Keratinocyte (primary cell): ENCODE results near the gene TXLNG. TPM values are rescaled to one million over a fixed set of nuclear protein-coding genes. Genes with fewer than 3 reads are reported as not detected.

Source experiments
- DNase-seq: peaks from one replicate; pipeline ENCODE4 v3.0.0-alpha.2; 2011; ENCODE audit warnings: low read depth, missing footprints, low spot score
- FAIRE-seq: peaks from 2 replicates; lab custom pipeline; 2011; peaks lifted over from hg19 to GRCh38; lab: Jason Lieb, UNC
- H2AFZ ChIP-seq: 2 replicates; pipeline ENCODE4 v1.6.0; 2012; ENCODE audit warnings: low read length, control low read depth, inconsistent platforms; ENCODE audit not compliant: control insufficient read depth
- H3K27ac ChIP-seq: 2 replicates; pipeline ENCODE4 v1.5.1; 2011; ENCODE audit warnings: low read length; ENCODE audit not compliant: control insufficient read depth, insufficient read depth
- H3K27me3 ChIP-seq: 3 replicates; pipeline ENCODE4 v1.6.0; 2011; ENCODE audit warnings: low read length; ENCODE audit not compliant: control insufficient read depth, insufficient read depth; ENCODE audit errors: extremely low read depth
- H3K36me3 ChIP-seq, 2 experiments: 2 replicates in 1 of 2; 3 replicates in 1 of 2; pipeline ENCODE4 v1.5.1; 2011; ENCODE audit warnings: low read length in 2 of 2, mild to moderate bottlenecking in 1 of 2; ENCODE audit not compliant: control insufficient read depth in 2 of 2, insufficient read depth in 2 of 2; ENCODE audit errors: extremely low read depth in 1 of 2
- H3K4me1 ChIP-seq: 3 replicates; pipeline ENCODE4 v1.5.1; 2011; ENCODE audit warnings: low read length; ENCODE audit not compliant: control insufficient read depth, insufficient read depth; ENCODE audit errors: extremely low read depth
- H3K4me2 ChIP-seq: 3 replicates; pipeline ENCODE4 v1.6.0; 2011; ENCODE audit warnings: low read depth, low read length; ENCODE audit not compliant: control insufficient read depth, insufficient read depth; ENCODE audit errors: extremely low read depth
- H3K4me3 ChIP-seq, 3 experiments: fragments of 200-600 bp in 1 of 3; sonication (generic) in 1 of 3; 2 replicates in 2 of 3; 3 replicates in 1 of 3; pipeline ENCODE4 v1.5.1; 2011 to 2016; ENCODE audit warnings: low read length in 3 of 3, mild to moderate bottlenecking in 3 of 3, control low read depth in 2 of 3, inconsistent platforms in 1 of 3, low read depth in 1 of 3, mixed read lengths in 1 of 3, mixed run types in 1 of 3, moderate library complexity in 1 of 3; ENCODE audit not compliant: control insufficient read depth in 2 of 3, insufficient read depth in 2 of 3; ENCODE audit errors: extremely low read depth in 1 of 3
- H3K79me2 ChIP-seq: 2 replicates; pipeline ENCODE4 v1.6.0; 2012; ENCODE audit warnings: low read length; ENCODE audit not compliant: control insufficient read depth, insufficient read depth
- H3K9ac ChIP-seq: 3 replicates; pipeline ENCODE4 v1.6.0; 2011; ENCODE audit warnings: low read length; ENCODE audit not compliant: control insufficient read depth, insufficient read depth; ENCODE audit errors: extremely low read depth
- H3K9me1 ChIP-seq: 3 replicates; pipeline ENCODE4 v1.6.0; 2011; ENCODE audit warnings: low read length; ENCODE audit not compliant: control insufficient read depth, insufficient read depth; ENCODE audit errors: extremely low read depth
- H3K9me3 ChIP-seq: 2 replicates; pipeline ENCODE4 v1.5.1; 2012; ENCODE audit warnings: low read depth, low read length; ENCODE audit not compliant: control insufficient read depth
- H4K20me1 ChIP-seq: 3 replicates; pipeline ENCODE4 v1.6.0; 2011; ENCODE audit warnings: low read length; ENCODE audit not compliant: control insufficient read depth, insufficient read depth; ENCODE audit errors: extremely low read depth
- EZH2 ChIP-seq: IDR thresholded peaks from one replicate; pipeline ENCODE4 v1.6.1; 2012; ENCODE audit warnings: inconsistent platforms, mild to moderate bottlenecking, low read length, moderate library complexity
- dilution Hi-C: fragments of 300-500 bp; cut with MboI; formaldehyde crosslinking; loops from one replicate; pipeline ENCODE4 v1.7.0; 2020; ENCODE audit warnings: low sequenced_read_pairs; ENCODE audit not compliant: extremely low pct_ligation_motif_present
- polyA plus RNA-seq, 5 experiments: library from polyadenylated mRNA; depleted of rRNA in 3 of 5; stranded (reverse) in 3 of 5; stranded (forward) in 1 of 5; unstranded in 1 of 5; fragments of >200 nt; gene quantifications; 1 replicate in 1 of 5; 2 replicates in 3 of 5; 3 replicates in 1 of 5; pipeline versions ENCODE4 v1.2.1 to v1.2.3, GENCODE V29; 2011 to 2012; ENCODE audit warnings: missing spikeins in 2 of 5, low read depth in 1 of 5, low replicate concordance in 1 of 5
- TF ChIP-seq, protein P1 (sequence below), 3 experiments: IDR thresholded peaks in 1 of 3; conservative IDR thresholded peaks in 1 of 3; optimal IDR thresholded peaks in 1 of 3; 2 replicates in 2 of 3; 3 replicates in 1 of 3; pipeline versions ENCODE3 to v1.5.1; 2011; ENCODE audit warnings: low read length in 3 of 3, mild to moderate bottlenecking in 3 of 3, moderate library complexity in 2 of 3, control low read depth in 1 of 3, inconsistent platforms in 1 of 3; ENCODE audit not compliant: insufficient read depth in 2 of 3; ENCODE audit errors: extremely low read depth in 1 of 3

TXLNG gene
- polyA plus RNA-seq, 1 donor (not counting 4 experiments of a cell fraction or from before 2014, with no cell fraction given) = 38.5 TPM

DNA sequence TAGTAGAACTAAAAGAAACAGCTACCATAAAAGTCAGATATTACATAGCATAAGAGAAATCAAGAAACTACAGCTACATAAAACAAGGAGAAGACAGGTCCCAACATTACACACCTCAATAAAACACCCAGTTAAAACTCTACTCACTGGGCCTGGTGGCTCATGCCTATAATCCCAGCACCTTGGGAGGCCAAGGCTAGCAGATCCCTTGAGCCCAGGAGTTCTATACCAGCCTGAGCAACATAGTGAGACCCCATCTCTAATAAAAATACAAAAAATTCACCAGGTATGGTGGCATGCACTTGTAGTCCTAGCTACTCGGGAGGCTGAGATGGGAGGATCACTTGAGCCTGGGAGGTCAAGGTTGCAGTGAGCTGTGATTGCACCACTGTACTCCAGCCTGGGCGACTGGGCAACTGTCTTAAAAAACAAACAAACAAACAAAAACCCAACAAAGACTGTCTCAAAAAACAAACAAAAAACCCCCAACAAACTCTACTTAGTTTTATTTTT is 15.2 kb upstream of the TXLNG start:
- TF ChIP-seq EZH2 = no peak
- TF ChIP-seq, protein P1, sequence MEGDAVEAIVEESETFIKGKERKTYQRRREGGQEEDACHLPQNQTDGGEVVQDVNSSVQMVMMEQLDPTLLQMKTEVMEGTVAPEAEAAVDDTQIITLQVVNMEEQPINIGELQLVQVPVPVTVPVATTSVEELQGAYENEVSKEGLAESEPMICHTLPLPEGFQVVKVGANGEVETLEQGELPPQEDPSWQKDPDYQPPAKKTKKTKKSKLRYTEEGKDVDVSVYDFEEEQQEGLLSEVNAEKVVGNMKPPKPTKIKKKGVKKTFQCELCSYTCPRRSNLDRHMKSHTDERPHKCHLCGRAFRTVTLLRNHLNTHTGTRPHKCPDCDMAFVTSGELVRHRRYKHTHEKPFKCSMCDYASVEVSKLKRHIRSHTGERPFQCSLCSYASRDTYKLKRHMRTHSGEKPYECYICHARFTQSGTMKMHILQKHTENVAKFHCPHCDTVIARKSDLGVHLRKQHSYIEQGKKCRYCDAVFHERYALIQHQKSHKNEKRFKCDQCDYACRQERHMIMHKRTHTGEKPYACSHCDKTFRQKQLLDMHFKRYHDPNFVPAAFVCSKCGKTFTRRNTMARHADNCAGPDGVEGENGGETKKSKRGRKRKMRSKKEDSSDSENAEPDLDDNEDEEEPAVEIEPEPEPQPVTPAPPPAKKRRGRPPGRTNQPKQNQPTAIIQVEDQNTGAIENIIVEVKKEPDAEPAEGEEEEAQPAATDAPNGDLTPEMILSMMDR (optimal IDR thresholded peaks at IDR 0.05 in 1 of 3, IDR thresholded peaks at IDR 0.05 in 1 of 3, conservative IDR thresholded peaks at IDR 0.05 in 1 of 3; ENCODE audit: extremely low read depth in 1 of 3, insufficient read depth in 2 of 3, low read length in 3 of 3) = no peak
- Histone ChIP-seq H3K4me2 (no peak overlapping the region), H3K27ac (no peak overlapping the region), H3K9ac (no peak overlapping the region), H3K36me3 (no peaks in the 10 kb centered on the region), H2AFZ (no peak overlapping the region), H3K9me1 (no peaks in the 10 kb centered on the region), H3K9me3 (no peaks in the 10 kb centered on the region), H3K27me3 (no peaks in the 10 kb centered on the region), H3K4me1 (peaks cover 13% of the 10 kb centered on the region), H3K4me3 (no peak overlapping the region), H3K79me2 (no peaks in the 10 kb centered on the region), H4K20me1 (no peaks in the 10 kb centered on the region)
- dilution Hi-C loops = no loop called here
- FAIRE-seq (no peak), DNase-seq (no peak)

DNA sequence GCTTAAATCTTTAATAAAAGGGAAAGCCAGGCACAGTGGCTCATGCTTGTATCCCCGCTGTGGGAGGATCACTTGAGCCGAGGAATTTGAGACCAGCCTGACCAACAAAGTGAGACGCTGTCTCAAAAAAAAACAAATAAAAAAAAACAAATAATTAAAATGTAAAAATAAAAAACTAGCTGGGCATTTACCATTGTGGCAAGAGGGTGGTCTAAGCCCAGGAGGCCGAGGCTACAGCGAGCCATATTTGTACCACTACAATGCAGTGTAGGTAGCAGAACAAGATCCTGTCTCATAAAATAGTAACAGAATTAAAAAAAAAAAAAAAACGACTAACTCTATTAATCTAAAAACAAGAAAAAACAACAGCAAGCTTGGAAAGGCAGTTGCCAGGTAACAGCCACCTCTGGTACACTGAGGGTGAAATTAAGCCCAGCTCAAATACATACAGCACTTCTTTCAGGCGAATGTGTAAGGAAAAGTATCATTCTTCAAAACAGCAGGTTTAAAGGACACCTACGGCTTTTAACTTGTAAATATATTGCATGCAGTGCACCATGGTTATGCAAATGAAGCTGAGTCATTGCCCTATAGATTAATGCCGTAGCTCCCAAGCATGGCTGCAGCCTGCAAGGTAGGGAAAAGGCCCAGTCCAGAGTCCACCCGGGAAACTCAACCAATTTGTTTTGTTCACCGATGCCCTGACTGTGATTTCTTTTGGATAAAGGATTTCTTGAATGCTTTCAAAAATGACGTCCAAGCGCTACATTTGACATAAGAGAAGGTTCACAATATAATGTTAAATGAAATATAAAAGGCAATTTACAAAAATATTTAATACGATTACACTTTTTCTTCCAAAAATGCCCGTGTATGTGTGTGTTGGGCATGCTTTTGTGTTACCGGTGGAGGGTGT is 14.5 kb upstream of the TXLNG start:
- H3K79me2 ChIP-seq = no peaks in the 10 kb centered on the region
- H3K27ac ChIP-seq = peak overlapping the region; percentile 98
- H3K4me1 ChIP-seq = peaks cover 13% of the 10 kb centered on the region
- peak overlapping the region; percentile 97 for H2AFZ ChIP-seq
- H3K36me3 ChIP-seq = no peaks in the 10 kb centered on the region
- no peaks in the 10 kb centered on the region for H3K9me1 ChIP-seq
- no peak overlapping the region for H3K4me3 ChIP-seq
- peak overlapping the region; percentile 68 for H3K4me2 ChIP-seq
- peak; percentile 71 for FAIRE-seq
- dilution Hi-C loops = no loop called here
- peak overlapping the region; percentile 83 for H3K9ac ChIP-seq
- TF ChIP-seq, protein P1 (optimal IDR thresholded peaks at IDR 0.05 in 1 of 3, IDR thresholded peaks at IDR 0.05 in 1 of 3, conservative IDR thresholded peaks at IDR 0.05 in 1 of 3; ENCODE audit: extremely low read depth in 1 of 3, insufficient read depth in 2 of 3, low read length in 3 of 3) = no peak
- TF ChIP-seq EZH2 = no peak
- H3K9me3 ChIP-seq = no peaks in the 10 kb centered on the region
- H3K27me3 ChIP-seq = no peaks in the 10 kb centered on the region
- H4K20me1 ChIP-seq = no peaks in the 10 kb centered on the region
- peak; percentile 32 for DNase-seq
